Rectal smooth muscle tissue (tissue), 1 donor: ENCODE results near the gene CTNND1.

ENCODE experiments used
- H3K27ac ChIP-seq: one replicate; pipeline ENCODE4 v1.7.0; 2013; ENCODE audit warnings: low read depth, low read length, inconsistent platforms
- H3K27me3 ChIP-seq: one replicate; pipeline ENCODE4 v1.7.0; 2013; ENCODE audit warnings: low read length; ENCODE audit not compliant: control insufficient read depth, insufficient read depth
- H3K36me3 ChIP-seq: one replicate; pipeline ENCODE4 v1.7.0; 2013; ENCODE audit warnings: low read length; ENCODE audit not compliant: control insufficient read depth, insufficient read depth
- H3K4me1 ChIP-seq: one replicate; pipeline ENCODE4 v1.7.0; 2013; ENCODE audit warnings: low read length; ENCODE audit not compliant: control insufficient read depth, insufficient read depth
- H3K4me3 ChIP-seq: one replicate; pipeline ENCODE4 v1.7.0; 2013; ENCODE audit warnings: low read length
- H3K9ac ChIP-seq: one replicate; pipeline ENCODE4 v1.7.0; 2013; ENCODE audit warnings: low read length

The CTNND1 gene

DNA sequence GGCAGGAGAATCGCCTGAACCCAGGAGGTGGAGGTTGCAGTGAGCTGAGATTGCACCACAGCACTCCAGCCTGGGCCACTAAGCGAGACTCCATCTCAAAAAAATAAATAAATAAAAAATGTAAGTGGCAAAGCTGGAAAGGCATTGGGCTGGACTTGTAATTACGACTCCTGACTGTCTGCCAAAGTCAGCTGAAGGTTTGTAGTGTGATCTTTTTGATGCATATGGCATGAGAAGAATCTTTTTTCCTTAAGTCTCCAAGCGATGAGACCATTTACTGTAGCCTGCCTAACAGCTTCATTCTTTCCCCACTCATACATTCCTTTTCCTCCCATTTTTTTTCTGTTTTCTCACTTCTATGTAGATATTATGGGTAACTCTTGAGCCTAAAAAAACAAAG, 24.8 kb downstream of the CTNND1 start:
- H3K27me3 ChIP-seq = no peaks in the 10 kb centered on the region
- peaks cover 19% of the 10 kb centered on the region for H3K4me1 ChIP-seq
- no peak overlapping the region for H3K9ac ChIP-seq
- no peak overlapping the region for H3K27ac ChIP-seq
- H3K36me3 ChIP-seq = no peaks in the 10 kb centered on the region
- H3K4me3 ChIP-seq = no peak overlapping the region

GRCh38 chr11:57787006-57787604, 25.5 kb downstream of the CTNND1 start:
- Histone ChIP-seq H3K4me1 (peaks cover 19% of the 10 kb centered on the region), H3K27ac (peak overlapping the region; percentile 53), H3K36me3 (no peaks in the 10 kb centered on the region), H3K9ac (no peak overlapping the region), H3K27me3 (no peaks in the 10 kb centered on the region), H3K4me3 (no peak overlapping the region)

GRCh38 chr11:57787920-57788702, 26.5 kb downstream of the CTNND1 start:
- Histone ChIP-seq H3K4me1 (peaks cover 22% of the 10 kb centered on the region), H3K27ac (no peak overlapping the region)

DNA sequence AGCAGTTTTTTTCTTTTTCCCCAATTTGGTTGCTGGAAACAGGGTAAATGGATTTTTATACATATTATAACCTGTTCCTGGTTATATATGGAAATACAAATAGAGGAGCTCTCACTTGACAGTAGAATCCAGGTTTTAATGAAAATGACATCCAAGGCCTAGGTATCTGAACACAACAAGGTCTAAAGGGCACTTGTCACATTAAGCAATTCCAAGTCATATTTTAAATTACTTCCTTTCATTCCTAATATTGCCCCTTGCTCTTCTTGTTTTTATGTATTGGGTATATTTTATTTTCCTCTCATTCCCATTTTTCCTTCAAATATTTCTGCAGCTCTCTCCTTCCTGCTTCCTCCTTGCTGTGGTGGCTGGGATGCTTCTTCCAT, 27.1 kb downstream of the CTNND1 start:
- no peaks in the 10 kb centered on the region for H3K36me3 ChIP-seq
- peaks cover 22% of the 10 kb centered on the region for H3K4me1 ChIP-seq
- H3K9ac ChIP-seq = no peak overlapping the region
- no peak overlapping the region for H3K27ac ChIP-seq
- H3K4me3 ChIP-seq = no peak overlapping the region
- H3K27me3 ChIP-seq = no peaks in the 10 kb centered on the region

More at GRCh38 chr11:57787920-57788702, 26.5 kb downstream of the CTNND1 start:
- no peak overlapping the region for H3K9ac ChIP-seq
- no peaks in the 10 kb centered on the region for H3K36me3 ChIP-seq
- no peaks in the 10 kb centered on the region for H3K27me3 ChIP-seq
- H3K4me3 ChIP-seq = no peak overlapping the region

- Histone ChIP-seq H3K27ac (no peak overlapping the region), H3K27me3 (no peaks in the 10 kb centered on the region), H3K36me3 (peaks cover 13% of the 10 kb centered on the region), H3K4me1 (peaks cover 21% of the 10 kb centered on the region), H3K9ac (no peak overlapping the region), H3K4me3 (no peak overlapping the region)
These were observed 29.9 kb downstream of the CTNND1 start for GRCh38 chr11:57791321-57792059.

- H3K4me3 ChIP-seq = peak overlapping the region; percentile 40
- peaks cover 18% of the 10 kb centered on the region for H3K36me3 ChIP-seq
- no peaks in the 10 kb centered on the region for H3K27me3 ChIP-seq
- H3K4me1 ChIP-seq = peaks cover 15% of the 10 kb centered on the region
- H3K9ac ChIP-seq = no peak overlapping the region
- H3K27ac ChIP-seq = no peak overlapping the region
These were observed 30.5 kb downstream of the CTNND1 start for GRCh38 chr11:57792060-57792541.

DNA sequence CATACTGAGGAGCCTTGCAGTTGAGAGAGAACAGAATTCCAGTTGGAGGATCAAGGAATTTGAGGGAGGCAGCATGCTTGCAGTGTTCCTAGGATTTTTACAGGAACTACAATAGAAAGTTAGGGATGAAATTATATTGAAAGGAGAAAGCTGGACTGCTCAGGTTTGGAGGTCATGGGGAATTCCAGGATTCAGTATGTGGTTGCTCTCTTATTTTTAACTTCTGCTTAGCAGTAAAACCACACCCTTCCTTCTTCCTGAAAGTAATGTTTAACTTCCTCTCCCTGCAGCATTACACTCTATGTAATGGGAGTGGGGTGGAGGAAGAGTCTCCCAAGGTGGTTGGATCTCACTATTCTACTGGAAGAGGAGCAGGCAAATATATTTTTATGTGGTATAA, 31.3 kb downstream of the CTNND1 start:
- H3K4me1 ChIP-seq = peaks cover 7% of the 10 kb centered on the region
- H3K36me3 ChIP-seq = peaks cover 18% of the 10 kb centered on the region
- H3K4me3 ChIP-seq = peak overlapping the region; percentile 40
- H3K9ac ChIP-seq = no peak overlapping the region
- no peaks in the 10 kb centered on the region for H3K27me3 ChIP-seq
- peak overlapping the region; percentile 10 for H3K27ac ChIP-seq

- H3K36me3 ChIP-seq = peaks cover 18% of the 10 kb centered on the region
- no peak overlapping the region for H3K9ac ChIP-seq
- H3K27me3 ChIP-seq = no peaks in the 10 kb centered on the region
- H3K4me3 ChIP-seq = peak overlapping the region; percentile 40
- peaks cover 7% of the 10 kb centered on the region for H3K4me1 ChIP-seq
- H3K27ac ChIP-seq = peak overlapping the region; percentile 15
These were observed 31.9 kb downstream of the CTNND1 start for GRCh38 chr11:57793351-57794115.

GRCh38 chr11:57798905-57799559, 37.4 kb downstream of the CTNND1 start:
- H3K27me3 ChIP-seq = no peaks in the 10 kb centered on the region
- H3K4me3 ChIP-seq = no peak overlapping the region
- peaks cover 27% of the 10 kb centered on the region for H3K36me3 ChIP-seq
- H3K9ac ChIP-seq = no peak overlapping the region
- peak overlapping the region; percentile 30 for H3K27ac ChIP-seq
- peaks cover 14% of the 10 kb centered on the region for H3K4me1 ChIP-seq

GRCh38 chr11:57800444-57801182, 39.0 kb downstream of the CTNND1 start:
- Histone ChIP-seq H3K4me3 (no peak overlapping the region), H3K27me3 (no peaks in the 10 kb centered on the region), H3K4me1 (peaks cover 14% of the 10 kb centered on the region), H3K27ac (peak overlapping the region; percentile 78), H3K36me3 (peaks cover 19% of the 10 kb centered on the region), H3K9ac (no peak overlapping the region)

GRCh38 chr11:57801183-57801485, 39.5 kb downstream of the CTNND1 start:
- peaks cover 14% of the 10 kb centered on the region for H3K4me1 ChIP-seq
- peaks cover 22% of the 10 kb centered on the region for H3K36me3 ChIP-seq
- no peak overlapping the region for H3K9ac ChIP-seq
- no peak overlapping the region for H3K27ac ChIP-seq
- H3K27me3 ChIP-seq = no peaks in the 10 kb centered on the region
- no peak overlapping the region for H3K4me3 ChIP-seq
